Kidney epithelial cell (primary cell): ENCODE data around the gene THPO. TPM values are rescaled to one million over a fixed set of nuclear protein-coding genes. Genes with fewer than 3 reads are reported as not detected.
A peak's percentile ranks its signal among the peaks of the same experiment; 100 is the strongest.

Source experiments
- DNase-seq: peaks from one replicate; pipeline ENCODE4 v3.0.0-alpha.2; 2010; ENCODE audit warnings: low read depth
- H3K27me3 ChIP-seq: 2 replicates; pipeline ENCODE4 v1.6.0; 2011; ENCODE audit warnings: low read length; ENCODE audit not compliant: control insufficient read depth, insufficient read depth
- H3K36me3 ChIP-seq: 2 replicates; pipeline ENCODE4 v1.5.1; 2011; ENCODE audit warnings: low read length; ENCODE audit not compliant: control insufficient read depth, insufficient read depth
- H3K4me3 ChIP-seq: 2 replicates; pipeline ENCODE4 v1.5.1; 2011; ENCODE audit warnings: low read depth, mild to moderate bottlenecking, control low read depth, low read length
- total RNA-seq: library from RNA; depleted of rRNA; stranded (reverse); fragments of >200 nt; gene quantifications from 2 replicates; pipeline ENCODE4 v1.2.3, GENCODE V29; 2015
- TF ChIP-seq, protein P1 (sequence below): IDR thresholded peaks from 2 replicates; pipeline ENCODE4 v1.5.1; 2011; ENCODE audit warnings: mild to moderate bottlenecking, moderate library complexity, low read length, control low read depth, inconsistent platforms; ENCODE audit not compliant: insufficient read depth, poor library complexity, severe bottlenecking

The THPO gene
- total RNA-seq, 1 donor from 2014 or later: 0.25 TPM

DNA sequence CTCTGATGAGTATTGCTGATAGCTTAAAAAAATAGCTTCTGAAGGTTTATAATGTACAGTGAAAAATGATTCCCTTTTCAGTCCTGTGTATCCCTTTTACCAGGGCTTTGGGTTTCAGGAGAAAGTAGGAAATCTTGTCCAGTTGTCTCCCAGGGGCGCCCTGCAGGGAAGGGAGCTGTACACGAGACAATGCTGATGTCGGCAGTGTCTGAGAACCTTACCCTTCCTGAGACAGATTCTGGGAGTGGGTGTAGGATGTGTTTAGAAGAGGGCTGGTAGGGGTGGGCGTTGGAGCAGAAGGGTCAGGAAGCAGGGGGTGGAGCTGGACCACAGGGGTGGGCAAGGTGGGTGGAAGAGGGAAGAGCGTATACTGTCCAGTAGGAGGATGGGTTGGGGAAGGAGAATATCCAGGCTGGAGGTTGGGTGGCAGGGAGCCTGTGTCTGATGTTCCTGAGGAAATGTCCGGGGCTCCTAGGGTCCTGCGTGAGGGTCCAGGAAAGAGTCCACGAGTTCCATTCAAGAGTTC lies 5.6 kb downstream of the THPO start:
- Histone ChIP-seq H3K36me3 (peaks cover 6% of the 10 kb centered on the region), H3K27me3 (peaks cover 22% of the 10 kb centered on the region), H3K4me3 (no peak overlapping the region)
- no peak for DNase-seq
- TF ChIP-seq, protein P1, sequence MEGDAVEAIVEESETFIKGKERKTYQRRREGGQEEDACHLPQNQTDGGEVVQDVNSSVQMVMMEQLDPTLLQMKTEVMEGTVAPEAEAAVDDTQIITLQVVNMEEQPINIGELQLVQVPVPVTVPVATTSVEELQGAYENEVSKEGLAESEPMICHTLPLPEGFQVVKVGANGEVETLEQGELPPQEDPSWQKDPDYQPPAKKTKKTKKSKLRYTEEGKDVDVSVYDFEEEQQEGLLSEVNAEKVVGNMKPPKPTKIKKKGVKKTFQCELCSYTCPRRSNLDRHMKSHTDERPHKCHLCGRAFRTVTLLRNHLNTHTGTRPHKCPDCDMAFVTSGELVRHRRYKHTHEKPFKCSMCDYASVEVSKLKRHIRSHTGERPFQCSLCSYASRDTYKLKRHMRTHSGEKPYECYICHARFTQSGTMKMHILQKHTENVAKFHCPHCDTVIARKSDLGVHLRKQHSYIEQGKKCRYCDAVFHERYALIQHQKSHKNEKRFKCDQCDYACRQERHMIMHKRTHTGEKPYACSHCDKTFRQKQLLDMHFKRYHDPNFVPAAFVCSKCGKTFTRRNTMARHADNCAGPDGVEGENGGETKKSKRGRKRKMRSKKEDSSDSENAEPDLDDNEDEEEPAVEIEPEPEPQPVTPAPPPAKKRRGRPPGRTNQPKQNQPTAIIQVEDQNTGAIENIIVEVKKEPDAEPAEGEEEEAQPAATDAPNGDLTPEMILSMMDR: no peak

DNA sequence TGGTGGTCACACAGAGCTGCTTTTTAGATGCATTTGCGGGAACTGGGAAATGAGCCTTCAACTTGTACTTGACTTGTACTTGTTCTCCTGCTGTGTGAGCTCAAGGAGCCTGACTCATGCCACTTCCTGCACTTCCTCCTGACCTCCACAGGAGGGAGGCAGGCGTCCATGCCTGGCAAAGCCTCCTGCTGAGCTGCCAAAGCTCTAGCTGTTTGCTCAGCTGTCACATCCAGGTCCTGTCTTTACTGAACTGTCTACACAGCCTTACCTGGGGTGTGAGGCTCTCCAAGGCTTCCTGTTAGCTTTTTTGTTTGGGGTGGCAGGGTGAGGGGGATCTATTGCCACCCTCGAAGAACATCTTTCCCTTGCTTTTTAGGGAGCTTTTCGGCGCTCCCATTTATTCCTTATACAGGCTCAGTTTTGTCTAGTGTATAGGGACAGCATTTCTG lies 6.4 kb downstream of the THPO start:
- Histone ChIP-seq H3K36me3 (peaks cover 7% of the 10 kb centered on the region), H3K4me3 (no peak overlapping the region), H3K27me3 (peaks cover 15% of the 10 kb centered on the region)
- TF ChIP-seq, protein P1: peak; percentile 98
- DNase-seq: peak; percentile 57

DNA sequence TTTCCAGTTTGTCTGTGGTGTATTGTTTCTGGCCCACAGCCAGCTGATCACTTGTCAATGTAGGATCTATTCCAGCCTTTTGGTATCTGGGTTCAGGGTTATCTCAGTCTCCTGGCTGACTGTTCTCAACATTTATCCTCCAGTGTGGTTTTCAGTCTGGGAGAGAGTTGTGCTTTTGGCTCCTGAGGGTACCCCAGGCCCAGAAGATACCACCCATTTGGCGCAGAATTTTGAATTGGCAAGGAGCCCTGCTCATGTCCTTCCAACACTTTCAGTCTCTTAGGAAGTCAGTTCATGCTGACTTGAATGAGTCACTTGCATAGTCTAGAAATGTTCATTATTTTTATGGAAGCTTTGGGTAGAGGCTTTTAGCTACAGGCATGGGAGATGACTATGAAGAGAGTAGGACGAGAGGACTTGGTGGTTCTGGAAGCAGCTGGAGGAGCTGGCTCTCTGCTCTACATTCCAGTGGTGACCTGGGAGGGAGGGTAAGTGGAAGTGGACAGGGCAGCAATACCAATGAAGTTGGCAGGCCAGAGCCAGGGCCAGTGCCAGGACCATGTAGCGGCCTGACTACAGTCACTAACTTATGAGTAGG lies 9.3 kb downstream of the THPO start:
- peaks cover 7% of the 10 kb centered on the region for H3K36me3 ChIP-seq
- DNase-seq: no peak
- no peak overlapping the region for H3K4me3 ChIP-seq
- TF ChIP-seq, protein P1: no peak
- H3K27me3 ChIP-seq: peaks cover 7% of the 10 kb centered on the region

DNA sequence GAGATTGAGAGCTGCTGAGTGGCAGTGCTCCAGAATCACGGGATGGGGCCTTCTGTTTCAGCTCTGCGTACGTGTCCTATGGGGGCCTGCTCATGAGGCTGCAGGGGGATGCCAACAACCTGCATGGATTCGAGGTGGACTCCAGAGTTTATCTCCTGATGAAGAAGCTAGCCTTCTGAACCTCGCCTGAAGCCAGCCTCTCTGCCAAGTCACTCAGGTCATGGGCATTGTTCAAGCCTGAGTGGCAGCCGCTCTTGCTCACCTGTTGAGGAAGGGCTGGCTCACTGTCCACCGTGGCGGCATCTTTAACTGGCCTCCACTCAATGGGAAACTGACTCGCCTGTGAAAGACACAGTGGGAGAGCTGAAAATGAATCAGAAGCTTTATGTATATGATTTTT lies 9.9 kb downstream of the THPO start:
- TF ChIP-seq, protein P1: no peak
- Histone ChIP-seq H3K4me3 (no peak overlapping the region), H3K27me3 (peaks cover 4% of the 10 kb centered on the region), H3K36me3 (peaks cover 7% of the 10 kb centered on the region)
- DNase-seq: no peak

DNA sequence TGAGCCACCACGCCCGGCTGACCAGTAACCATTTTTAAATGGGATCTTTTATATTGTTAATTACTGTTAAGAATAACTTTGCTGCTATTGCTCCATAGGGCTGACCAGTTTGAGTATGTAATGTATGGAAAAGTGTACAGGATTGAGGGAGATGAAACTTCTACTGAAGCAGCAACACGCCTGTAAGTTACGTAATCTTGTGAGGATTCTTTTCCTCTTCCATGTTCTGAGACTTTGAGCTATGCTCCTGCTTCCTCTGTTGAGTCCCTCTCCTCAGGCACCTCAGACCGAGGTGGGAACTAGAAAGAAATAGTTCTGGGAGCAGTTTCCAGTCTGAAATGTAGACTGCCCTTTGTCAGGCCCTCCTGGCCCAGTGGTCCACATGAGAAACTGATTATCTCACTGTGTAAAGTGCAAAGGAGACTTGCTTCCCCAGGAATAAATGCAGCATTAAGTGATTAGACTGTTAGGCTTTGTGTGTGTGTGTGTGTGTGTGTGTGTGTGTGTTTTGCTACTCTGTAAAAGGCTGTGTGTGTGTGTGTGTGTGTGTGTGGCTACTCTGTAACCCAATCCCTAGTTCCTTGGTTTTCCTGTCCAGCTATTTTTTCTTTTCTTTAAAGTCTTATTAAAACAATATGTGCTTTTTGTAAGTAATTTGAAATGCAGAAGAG lies 11.3 kb downstream of the THPO start:
- no peak overlapping the region for H3K4me3 ChIP-seq
- TF ChIP-seq, protein P1: no peak
- H3K36me3 ChIP-seq: peaks cover 7% of the 10 kb centered on the region
- no peak for DNase-seq
- no peaks in the 10 kb centered on the region for H3K27me3 ChIP-seq
